K562 (cell line): ENCODE results near the gene TTC31. TPM values are rescaled to one million over a fixed set of nuclear protein-coding genes. Genes with fewer than 3 reads are reported as not detected.

Source experiments
- AFF4 ChIP-seq: sonication (generic); formaldehyde crosslinking; IDR thresholded peaks from 2 replicates; pipeline ENCODE4 v1.8.0; 2023; ENCODE audit warnings: mild to moderate bottlenecking, missing genetic modification reagents
- CHCHD3 ChIP-seq: fragments of 250-450 bp; sonication (Bioruptor Pico); IDR thresholded peaks from 2 replicates; pipeline ENCODE4 v2.1.2; 2022; ENCODE audit warnings: mild to moderate bottlenecking
- CHD1 ChIP-seq: fragments of 200-600 bp; sonication (generic); IDR thresholded peaks from one replicate; pipeline ENCODE4 v1.6.1; 2012; ENCODE audit warnings: mild to moderate bottlenecking, moderate library complexity, low read length, inconsistent platforms
- CREM ChIP-seq: IDR thresholded peaks from 2 replicates; pipeline ENCODE4 v1.6.1; 2014; ENCODE audit warnings: antibody characterized with exemption, low read depth
- CTCF ChIP-seq, 3 experiments: IDR thresholded peaks in 2 of 3; conservative IDR thresholded peaks in 1 of 3; 2 replicates each; pipeline ENCODE4 v1.5.1; 2011 to 2012; ENCODE audit warnings: low read length in 3 of 3, mild to moderate bottlenecking in 3 of 3, control low read depth in 2 of 3, improper control_type of control experiment in 1 of 3, inconsistent platforms in 1 of 3, low read depth in 1 of 3, mixed read lengths in 1 of 3, moderate library complexity in 1 of 3; ENCODE audit not compliant: insufficient read depth in 2 of 3
- E2F1 ChIP-seq: sonication (generic); formaldehyde crosslinking; IDR thresholded peaks from 2 replicates; pipeline ENCODE4 v1.8.1; 2023; ENCODE audit warnings: mild to moderate bottlenecking, missing genetic modification reagents, moderate library complexity
- ETS1 ChIP-seq: conservative IDR thresholded peaks from 2 replicates; pipeline ENCODE4 v1.6.1; 2011; ENCODE audit warnings: low read depth, mild to moderate bottlenecking, low read length; ENCODE audit not compliant: control insufficient read depth
- MAFK ChIP-seq: IDR thresholded peaks from 2 replicates; pipeline ENCODE4 v1.6.1; 2011; ENCODE audit warnings: low read length, improper control_type of control experiment
- NR3C1 ChIP-seq: sonication (generic); formaldehyde crosslinking; IDR thresholded peaks from 2 replicates; pipeline ENCODE4 v1.8.1; 2022; ENCODE audit warnings: missing genetic modification reagents
- SMARCB1 ChIP-seq: IDR thresholded peaks from 2 replicates; pipeline ENCODE4 v1.6.1; 2011; ENCODE audit warnings: improper control_type of control experiment, low read depth; ENCODE audit not compliant: insufficient read length
- THAP12 ChIP-seq: fragments of 250-450 bp; sonication (Bioruptor Pico); IDR thresholded peaks from 2 replicates; pipeline ENCODE4 v1.9.0; 2021; ENCODE audit warnings: mild to moderate bottlenecking, inconsistent platforms
- ZBTB9 ChIP-seq: fragments of 450-650 bp; formaldehyde crosslinking; IDR thresholded peaks from 2 replicates; pipeline ENCODE4 v1.4.0; 2020; ENCODE audit warnings: mild to moderate bottlenecking, moderate library complexity
- ZNF444 ChIP-seq: fragments of 250-450 bp; sonication (Bioruptor Pico); IDR thresholded peaks from 2 replicates; pipeline ENCODE4 v1.4.0; 2020; ENCODE audit warnings: mild to moderate bottlenecking, moderate library complexity
- ZNF699 ChIP-seq: fragments of 250-450 bp; sonication (Bioruptor Pico); IDR thresholded peaks from 2 replicates; pipeline ENCODE4 v1.8.0; 2021; ENCODE audit warnings: mild to moderate bottlenecking, moderate library complexity; ENCODE audit not compliant: insufficient replicate concordance
- polyA plus RNA-seq, 8 experiments: library from polyadenylated mRNA; depleted of rRNA in 4 of 8; stranded (reverse) in 5 of 8; unstranded in 3 of 8; fragments of >200 nt; fragmentation: Nextera tagmentation in 2 of 8; fragmentation: Illumina TruSeq in 1 of 8; extraction: Ambion mirVana in 2 of 8; extraction: Trizol in 1 of 8; gene quantifications; 2 replicates each; pipeline versions ENCODE4 v1.2.1 to v1.2.3, GENCODE V29; 2011 to 2014; ENCODE audit warnings: inconsistent platforms in 1 of 8, missing spikeins in 1 of 8
- total RNA-seq, 7 experiments: library from RNA; depleted of rRNA in 6 of 7; stranded (reverse); fragments of >200 nt in 6 of 7; fragmentation: Illumina TruSeq in 2 of 7; extraction: Trizol in 2 of 7; gene quantifications; 2 replicates each; pipeline versions ENCODE4 v1.2.1 to v1.2.3, GENCODE V29; 2011 to 2021; ENCODE audit warnings: low replicate concordance in 1 of 7

Gene TTC31
- total and polyA plus RNA-seq, 9 of the 15 experiments (the other 6 are each of a cell fraction or from before 2014, with no cell fraction given), result 4.7 to 30.5 (median 15.9) TPM

- TF ChIP-seq THAP12 (CRISPR knock-in tag) (peak; percentile 33; the same call in 1 of the 2 replicates), NR3C1 (CRISPR knock-in tag) (no peak), ZNF699 (CRISPR knock-in tag) (no peak), CHCHD3 (CRISPR knock-in tag) (no peak), ETS1 (peak; percentile 60; the same call in 1 of the 2 replicates), MAFK (no peak), ZBTB9 (CRISPR knock-in tag) (no peak), CTCF (IDR thresholded peaks at IDR 0.05 in 2 of 3, conservative IDR thresholded peaks at IDR 0.05 in 1 of 3; ENCODE audit: insufficient read depth in 2 of 3, low read depth in 1 of 3, low read length in 3 of 3) (peak in 2 of 3 experiments; percentile 7 to 30; a peak in 1 of 6 replicates), AFF4 (CRISPR knock-in tag) (peak; percentile 51; the same call in 1 of the 2 replicates), E2F1 (CRISPR knock-in tag) (no peak), SMARCB1 (no peak), CREM (0 out of 2 replicates have a peak, but pooled peaks have one; percentile 2), ZNF444 (CRISPR knock-in tag) (no peak), CHD1 (peak; percentile 79)
These were observed 700 bp upstream of the TTC31 start (continued) for GRCh38 chr2:74481961-74482800.
